ENCODE results near the gene LRRN4.

Gene LRRN4

DNA sequence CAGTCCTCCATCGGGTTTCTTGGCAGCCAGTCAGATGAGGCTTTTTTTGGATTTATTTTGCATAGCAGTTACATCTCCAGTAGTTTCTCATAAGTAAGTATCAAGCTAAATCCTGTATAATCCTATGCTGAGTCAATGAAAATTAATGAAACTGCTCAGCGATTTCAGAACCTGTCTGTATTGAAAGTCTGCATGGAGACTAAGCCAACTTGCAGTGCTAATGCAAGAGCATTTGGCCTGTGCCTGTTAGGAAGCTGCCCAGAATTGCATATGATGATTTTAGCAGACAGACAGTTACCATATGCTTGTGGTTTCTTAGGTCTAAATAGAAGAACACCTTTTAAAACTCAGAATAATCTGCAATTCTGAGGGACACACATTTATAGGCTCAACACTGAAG, 25.2 kb upstream of the LRRN4 start:
- CTCF ChIA-PET: interaction anchor here (0.6 kb wide), 1 partner anchor 549 kb away, joined by 4 read pairs; no protein-coding TSS in a partner anchor

DNA sequence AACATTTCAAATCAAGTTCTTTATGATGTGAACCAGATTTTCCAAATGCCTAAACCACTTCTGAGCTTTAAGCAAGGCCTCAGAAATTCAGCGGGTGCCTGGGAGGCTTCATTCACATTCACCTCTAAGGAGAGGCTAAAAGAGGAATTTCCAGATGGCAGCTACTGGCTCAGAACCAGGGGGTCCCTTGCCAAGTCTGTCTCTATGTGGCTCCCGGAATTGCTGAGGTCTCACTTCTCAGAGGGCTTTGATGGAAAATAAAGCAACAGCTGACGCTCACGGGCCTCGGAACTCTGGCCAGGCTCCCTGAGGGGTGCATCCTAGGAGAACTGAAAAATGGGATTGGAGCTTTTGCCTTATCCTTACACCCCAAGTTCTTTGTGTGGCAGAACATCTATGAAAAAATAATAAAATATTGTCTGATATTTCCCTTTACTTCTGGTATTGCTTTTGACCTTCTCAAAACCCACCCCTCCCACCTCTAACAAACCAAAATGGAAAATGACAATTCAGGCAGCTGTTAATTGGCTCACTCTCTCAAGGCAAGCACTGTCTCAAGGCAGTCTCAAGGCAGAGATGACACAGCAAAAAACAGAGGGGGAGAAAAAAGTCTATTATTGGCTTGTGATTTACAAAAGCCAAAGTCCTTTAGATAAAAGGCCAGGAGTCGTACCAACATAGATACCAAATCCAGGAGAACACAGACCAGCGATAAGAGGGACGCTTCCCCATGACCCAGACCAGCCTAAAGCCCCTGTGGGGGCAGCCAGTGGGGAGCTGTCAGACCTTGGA, 21.8 kb upstream of the LRRN4 start:
- no peak for DNase-seq (ENCODE audit: extremely low spot score)
- ChIA-PET CTCF (interaction anchor here (0.8 kb wide), 1 partner anchor 547 kb away, joined by 3 read pairs; no protein-coding TSS in a partner anchor), POLR2A (no interaction called here)
- TF ChIP-seq NFRKB (IDR thresholded peaks at IDR 0.05) (no peak), SP1 (IDR thresholded peaks at IDR 0.05) (no peak), ARNT (IDR thresholded peaks at IDR 0.05) (no peak), FOXM1 (IDR thresholded peaks at IDR 0.05; ENCODE audit: borderline replicate concordance) (no peak), FOXK2 (IDR thresholded peaks at IDR 0.05) (no peak), TARDBP (IDR thresholded peaks at IDR 0.05) (no peak), LEF1 (IDR thresholded peaks at IDR 0.05; ENCODE audit: borderline replicate concordance) (no peak), CTBP1 (IDR thresholded peaks at IDR 0.05; ENCODE audit: borderline replicate concordance) (no peak)
- TF ChIP-seq, protein P1, sequence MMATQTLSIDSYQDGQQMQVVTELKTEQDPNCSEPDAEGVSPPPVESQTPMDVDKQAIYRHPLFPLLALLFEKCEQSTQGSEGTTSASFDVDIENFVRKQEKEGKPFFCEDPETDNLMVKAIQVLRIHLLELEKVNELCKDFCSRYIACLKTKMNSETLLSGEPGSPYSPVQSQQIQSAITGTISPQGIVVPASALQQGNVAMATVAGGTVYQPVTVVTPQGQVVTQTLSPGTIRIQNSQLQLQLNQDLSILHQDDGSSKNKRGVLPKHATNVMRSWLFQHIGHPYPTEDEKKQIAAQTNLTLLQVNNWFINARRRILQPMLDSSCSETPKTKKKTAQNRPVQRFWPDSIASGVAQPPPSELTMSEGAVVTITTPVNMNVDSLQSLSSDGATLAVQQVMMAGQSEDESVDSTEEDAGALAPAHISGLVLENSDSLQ (IDR thresholded peaks at IDR 0.05): no peak

More for the DNA sequence above, 25.2 kb upstream of the LRRN4 start:
- no peak for DNase-seq (ENCODE audit: extremely low spot score)
- POLR2A ChIA-PET: no interaction called here
- no peak for TF ChIP-seq FOXM1 (IDR thresholded peaks at IDR 0.05; ENCODE audit: borderline replicate concordance)
- no peak for TF ChIP-seq NFRKB (IDR thresholded peaks at IDR 0.05)

DNA sequence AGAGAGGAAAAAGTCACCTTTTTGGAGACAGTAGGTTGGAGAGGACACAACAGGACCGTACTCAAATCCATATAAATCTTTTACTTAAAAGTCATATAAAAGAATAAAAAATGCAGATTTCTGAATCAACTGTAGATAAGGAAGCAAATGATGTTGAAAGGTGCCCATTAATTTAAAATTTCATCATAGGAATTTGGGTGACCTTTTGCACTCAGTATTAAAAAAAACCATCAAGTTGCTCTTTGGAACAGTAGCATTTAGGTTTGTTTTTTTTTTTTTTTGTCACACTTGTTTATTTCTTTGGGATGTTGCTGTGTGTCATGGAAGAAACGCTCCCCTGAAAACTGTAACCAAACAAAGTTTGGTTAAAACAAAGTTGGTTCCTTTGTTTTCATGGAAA, 20.9 kb upstream of the LRRN4 start:
- POLR2A ChIA-PET: interaction anchor here (0.7 kb wide), 1 partner anchor 21 kb away, joined by 3 read pairs; the partner anchor contains the start of gene LRRN4
- CTCF ChIA-PET: interaction anchor here (0.7 to 1.5 kb wide), 2 partner anchors 287 to 525 kb away, joined by 3 to 4 read pairs; no protein-coding TSS in a partner anchor
- no peak for DNase-seq (ENCODE audit: extremely low spot score)
- TF ChIP-seq L3MBTL2 (conservative IDR thresholded peaks at IDR 0.05) (no peak), SP1 (IDR thresholded peaks at IDR 0.05) (no peak), ARNT (IDR thresholded peaks at IDR 0.05) (no peak), FOXA1 (IDR thresholded peaks at IDR 0.05) (no peak), SUZ12 (IDR thresholded peaks at IDR 0.05) (no peak), LEF1 (IDR thresholded peaks at IDR 0.05; ENCODE audit: borderline replicate concordance) (no peak)
- TF ChIP-seq, protein P1 (IDR thresholded peaks at IDR 0.05): no peak

DNA sequence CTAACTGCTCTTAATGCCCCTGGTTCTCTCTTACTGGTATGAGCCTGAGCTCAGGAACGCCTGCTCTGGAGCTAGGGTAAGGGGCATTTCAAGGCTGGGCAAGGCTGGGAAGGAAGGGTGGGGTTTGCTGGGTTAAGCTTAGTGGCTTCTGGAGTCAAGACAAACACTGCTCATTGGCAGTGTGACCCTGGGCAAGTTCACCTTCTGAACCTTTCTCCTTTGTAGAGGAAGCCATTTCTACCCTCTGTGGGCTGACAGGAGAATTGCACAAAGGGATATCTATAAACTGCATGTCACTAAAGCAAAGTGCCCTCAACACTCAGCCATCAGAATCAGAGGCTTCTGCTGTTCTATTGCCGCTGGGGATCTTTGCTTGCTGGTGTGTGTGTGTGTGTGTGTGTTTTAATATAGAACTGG, 20.3 kb upstream of the LRRN4 start:
- ChIA-PET POLR2A (interaction anchor here (0.7 kb wide), 1 partner anchor 20 kb away, joined by 3 read pairs; the partner anchor contains the start of gene LRRN4), CTCF (interaction anchor here (0.6 to 1.5 kb wide), 4 partner anchors 10 to 524 kb away, joined by 3 to 4 read pairs (median 4); no protein-coding TSS in a partner anchor)
- DNase-seq (ENCODE audit: extremely low spot score): peak; percentile 49
- TF ChIP-seq TARDBP (IDR thresholded peaks at IDR 0.05) (no peak), ZNF384 (IDR thresholded peaks at IDR 0.05) (no peak), L3MBTL2 (conservative IDR thresholded peaks at IDR 0.05) (no peak), ELF4 (IDR thresholded peaks at IDR 0.05) (no peak), ARNT (IDR thresholded peaks at IDR 0.05) (no peak), SP1 (IDR thresholded peaks at IDR 0.05) (no peak), CTBP1 (IDR thresholded peaks at IDR 0.05; ENCODE audit: borderline replicate concordance) (no peak), FOXM1 (IDR thresholded peaks at IDR 0.05; ENCODE audit: borderline replicate concordance) (no peak), SUZ12 (IDR thresholded peaks at IDR 0.05) (no peak), HDGF (IDR thresholded peaks at IDR 0.05; ENCODE audit: borderline replicate concordance) (no peak), LEF1 (IDR thresholded peaks at IDR 0.05; ENCODE audit: borderline replicate concordance) (no peak), FOXA1 (IDR thresholded peaks at IDR 0.05) (no peak), NFRKB (IDR thresholded peaks at IDR 0.05) (no peak), BHLHE40 (IDR thresholded peaks at IDR 0.05; ENCODE audit: borderline replicate concordance) (no peak), FOXK2 (IDR thresholded peaks at IDR 0.05) (no peak)
- TF ChIP-seq, protein P1 (IDR thresholded peaks at IDR 0.05): no peak

DNA sequence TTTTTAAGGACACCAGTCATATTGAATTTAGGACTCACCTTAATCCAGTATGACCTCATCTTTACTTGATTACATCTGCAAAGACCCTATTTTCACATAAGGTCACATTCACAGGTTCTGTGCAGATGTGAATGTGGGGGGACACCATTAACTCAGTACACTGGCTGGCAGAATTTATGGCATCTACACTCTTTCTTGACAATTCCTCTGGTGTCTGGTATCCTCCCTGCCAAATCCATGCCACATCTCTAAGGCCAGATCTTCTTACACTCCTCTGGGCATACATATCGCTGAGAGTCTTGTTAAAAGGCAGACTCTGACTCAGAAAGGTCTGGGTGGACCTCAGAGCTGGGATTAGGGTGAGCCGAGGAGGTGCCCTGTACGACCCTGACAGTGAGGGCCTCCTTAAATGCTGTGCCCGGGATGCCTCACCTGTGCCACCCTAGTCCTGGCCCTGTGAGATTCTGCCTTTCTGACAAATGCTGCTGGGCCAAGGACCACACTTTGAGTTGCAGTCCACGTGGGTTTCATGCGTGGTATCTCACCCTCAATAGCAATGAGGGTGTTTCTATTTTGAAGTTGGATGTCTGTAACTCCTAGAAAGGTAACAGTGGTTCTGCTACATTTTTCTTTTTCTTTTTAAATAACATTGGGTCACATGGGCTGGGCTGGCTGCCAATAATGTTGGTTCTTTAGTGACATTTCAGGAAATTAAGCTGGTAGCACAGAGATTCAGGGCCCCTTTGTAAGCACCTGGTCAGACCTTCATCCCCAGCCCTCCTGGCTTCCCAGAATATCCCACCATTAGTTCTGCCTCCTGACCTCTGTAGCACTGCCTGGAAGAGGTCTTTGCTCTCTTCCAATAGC, 17.2 kb upstream of the LRRN4 start:
- ChIA-PET POLR2A (no interaction called here), CTCF (no interaction called here)
- DNase-seq (ENCODE audit: extremely low spot score): no peak
- TF ChIP-seq, protein P1 (IDR thresholded peaks at IDR 0.05): no peak
- TF ChIP-seq SP1 (IDR thresholded peaks at IDR 0.05) (no peak), ELF4 (IDR thresholded peaks at IDR 0.05) (no peak), LEF1 (IDR thresholded peaks at IDR 0.05; ENCODE audit: borderline replicate concordance) (no peak), CTBP1 (IDR thresholded peaks at IDR 0.05; ENCODE audit: borderline replicate concordance) (no peak), FOXA1 (IDR thresholded peaks at IDR 0.05) (no peak), NFRKB (IDR thresholded peaks at IDR 0.05) (no peak)

Data from HEK293T (cell line).